ENCODE data around the gene TBX15.

TBX15 gene

DNA sequence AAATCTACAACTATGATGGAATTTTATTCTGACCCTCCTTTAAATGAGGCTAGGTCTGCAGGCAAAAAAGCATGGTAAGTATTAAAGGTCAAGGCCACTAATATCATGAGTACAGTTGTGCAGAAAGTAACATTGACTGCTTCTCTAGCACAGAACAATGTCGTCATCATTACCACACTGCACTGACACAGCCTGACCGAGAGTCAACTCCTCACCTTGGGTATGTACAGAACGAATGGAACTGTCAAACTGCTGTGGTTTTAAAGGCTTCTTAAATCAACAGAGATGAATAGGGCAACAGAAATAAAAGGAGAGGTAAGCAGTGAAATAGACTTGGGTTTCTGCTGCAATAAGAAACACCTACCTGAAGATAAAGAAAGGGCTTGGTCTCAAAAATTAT lies 88.8 kb downstream of the TBX15 start:
- no peak for TF ChIP-seq SIN3A (IDR thresholded peaks at IDR 0.05; ENCODE audit: borderline replicate concordance, insufficient read depth, low read length)
- TF ChIP-seq, protein P1, sequence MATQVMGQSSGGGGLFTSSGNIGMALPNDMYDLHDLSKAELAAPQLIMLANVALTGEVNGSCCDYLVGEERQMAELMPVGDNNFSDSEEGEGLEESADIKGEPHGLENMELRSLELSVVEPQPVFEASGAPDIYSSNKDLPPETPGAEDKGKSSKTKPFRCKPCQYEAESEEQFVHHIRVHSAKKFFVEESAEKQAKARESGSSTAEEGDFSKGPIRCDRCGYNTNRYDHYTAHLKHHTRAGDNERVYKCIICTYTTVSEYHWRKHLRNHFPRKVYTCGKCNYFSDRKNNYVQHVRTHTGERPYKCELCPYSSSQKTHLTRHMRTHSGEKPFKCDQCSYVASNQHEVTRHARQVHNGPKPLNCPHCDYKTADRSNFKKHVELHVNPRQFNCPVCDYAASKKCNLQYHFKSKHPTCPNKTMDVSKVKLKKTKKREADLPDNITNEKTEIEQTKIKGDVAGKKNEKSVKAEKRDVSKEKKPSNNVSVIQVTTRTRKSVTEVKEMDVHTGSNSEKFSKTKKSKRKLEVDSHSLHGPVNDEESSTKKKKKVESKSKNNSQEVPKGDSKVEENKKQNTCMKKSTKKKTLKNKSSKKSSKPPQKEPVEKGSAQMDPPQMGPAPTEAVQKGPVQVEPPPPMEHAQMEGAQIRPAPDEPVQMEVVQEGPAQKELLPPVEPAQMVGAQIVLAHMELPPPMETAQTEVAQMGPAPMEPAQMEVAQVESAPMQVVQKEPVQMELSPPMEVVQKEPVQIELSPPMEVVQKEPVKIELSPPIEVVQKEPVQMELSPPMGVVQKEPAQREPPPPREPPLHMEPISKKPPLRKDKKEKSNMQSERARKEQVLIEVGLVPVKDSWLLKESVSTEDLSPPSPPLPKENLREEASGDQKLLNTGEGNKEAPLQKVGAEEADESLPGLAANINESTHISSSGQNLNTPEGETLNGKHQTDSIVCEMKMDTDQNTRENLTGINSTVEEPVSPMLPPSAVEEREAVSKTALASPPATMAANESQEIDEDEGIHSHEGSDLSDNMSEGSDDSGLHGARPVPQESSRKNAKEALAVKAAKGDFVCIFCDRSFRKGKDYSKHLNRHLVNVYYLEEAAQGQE (IDR thresholded peaks at IDR 0.05; ENCODE audit: insufficient read depth in 1 of 2, low read depth in 2 of 2, low read length in 2 of 2) = no peak
- no peak for TF ChIP-seq TAF1 (IDR thresholded peaks at IDR 0.05; ENCODE audit: borderline replicate concordance, insufficient read depth, low read length)
- no peak for TF ChIP-seq FOXP2 (optimal IDR thresholded peaks at IDR 0.05; ENCODE audit: borderline replicate concordance, extremely low read depth, extremely low read length, insufficient read depth)
- no peak for TF ChIP-seq POLR2AphosphoS5 (IDR thresholded peaks at IDR 0.05; ENCODE audit: low read depth, low read length)

DNA sequence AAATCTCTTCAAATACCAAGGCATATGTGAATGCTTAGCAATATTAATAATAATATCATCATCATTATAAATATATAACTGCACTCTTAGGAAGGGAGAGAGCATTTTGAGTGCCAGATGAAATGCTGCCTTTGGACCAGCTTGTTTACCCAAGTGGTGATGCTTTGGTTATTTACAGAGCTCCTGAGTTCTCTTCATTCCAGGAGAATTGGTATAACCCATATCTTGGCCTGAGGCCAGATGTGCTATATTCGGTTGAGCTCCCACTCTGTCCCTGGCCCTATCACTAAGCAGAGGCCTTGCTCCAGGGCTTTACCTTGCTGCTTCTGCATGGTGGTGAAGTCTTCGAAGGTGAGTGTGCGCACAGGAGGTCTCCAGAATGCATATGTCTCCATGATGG lies 89.4 kb downstream of the TBX15 start:
- TF ChIP-seq SIN3A (IDR thresholded peaks at IDR 0.05; ENCODE audit: borderline replicate concordance, insufficient read depth, low read length) (no peak), POLR2AphosphoS5 (IDR thresholded peaks at IDR 0.05; ENCODE audit: low read depth, low read length) (no peak), FOXP2 (optimal IDR thresholded peaks at IDR 0.05; ENCODE audit: borderline replicate concordance, extremely low read depth, extremely low read length, insufficient read depth) (no peak), TAF1 (IDR thresholded peaks at IDR 0.05; ENCODE audit: borderline replicate concordance, insufficient read depth, low read length) (no peak)
- TF ChIP-seq, protein P1 (IDR thresholded peaks at IDR 0.05; ENCODE audit: insufficient read depth in 1 of 2, low read depth in 2 of 2, low read length in 2 of 2) = no peak

DNA sequence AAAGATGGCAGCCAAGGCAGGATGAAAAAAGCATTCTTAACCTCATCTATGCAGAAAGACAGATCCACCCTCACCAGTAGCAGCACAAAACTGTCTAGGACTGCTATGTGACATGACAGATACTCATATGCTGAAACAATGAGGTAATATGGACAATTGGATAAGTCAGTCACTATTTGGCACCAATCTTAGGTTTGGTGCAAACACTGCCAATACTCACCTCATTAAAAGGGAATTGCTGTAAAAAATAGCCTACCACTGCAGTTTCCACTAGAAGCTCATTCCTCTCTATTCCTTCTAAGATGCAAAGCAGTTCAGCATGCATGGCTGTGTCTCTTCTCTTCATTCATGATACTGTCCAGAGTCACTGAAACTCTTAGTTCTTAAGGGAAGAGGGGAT lies 91.7 kb downstream of the TBX15 start:
- TF ChIP-seq SIN3A (IDR thresholded peaks at IDR 0.05; ENCODE audit: borderline replicate concordance, insufficient read depth, low read length) (no peak), TAF1 (IDR thresholded peaks at IDR 0.05; ENCODE audit: borderline replicate concordance, insufficient read depth, low read length) (no peak), POLR2AphosphoS5 (IDR thresholded peaks at IDR 0.05; ENCODE audit: low read depth, low read length) (no peak)

DNA sequence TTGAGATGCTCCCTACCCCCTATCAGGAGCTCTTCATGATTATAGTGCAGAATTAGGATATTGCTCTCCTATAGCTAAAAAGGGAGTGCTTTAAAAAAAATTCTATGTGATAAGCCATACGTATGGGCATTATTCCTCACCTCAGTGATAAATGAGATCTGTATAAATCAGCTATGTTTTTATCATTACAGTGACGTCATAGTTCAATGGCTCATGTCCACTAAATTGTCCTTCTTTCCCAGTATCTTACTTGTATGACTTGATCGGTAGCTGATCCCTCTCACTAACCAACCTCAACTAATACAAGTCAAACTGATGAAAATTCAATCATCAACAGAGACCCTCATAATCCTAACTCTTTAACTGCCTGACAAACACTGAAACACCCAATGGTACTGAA lies 93.3 kb downstream of the TBX15 start:
- TF ChIP-seq POLR2AphosphoS5 (IDR thresholded peaks at IDR 0.05; ENCODE audit: low read depth, low read length) (no peak), TAF1 (IDR thresholded peaks at IDR 0.05; ENCODE audit: borderline replicate concordance, insufficient read depth, low read length) (no peak), FOXP2 (optimal IDR thresholded peaks at IDR 0.05; ENCODE audit: borderline replicate concordance, extremely low read depth, extremely low read length, insufficient read depth) (no peak), SIN3A (IDR thresholded peaks at IDR 0.05; ENCODE audit: borderline replicate concordance, insufficient read depth, low read length) (no peak)
- TF ChIP-seq, protein P1 (IDR thresholded peaks at IDR 0.05; ENCODE audit: insufficient read depth in 1 of 2, low read depth in 2 of 2, low read length in 2 of 2) = no peak

DNA sequence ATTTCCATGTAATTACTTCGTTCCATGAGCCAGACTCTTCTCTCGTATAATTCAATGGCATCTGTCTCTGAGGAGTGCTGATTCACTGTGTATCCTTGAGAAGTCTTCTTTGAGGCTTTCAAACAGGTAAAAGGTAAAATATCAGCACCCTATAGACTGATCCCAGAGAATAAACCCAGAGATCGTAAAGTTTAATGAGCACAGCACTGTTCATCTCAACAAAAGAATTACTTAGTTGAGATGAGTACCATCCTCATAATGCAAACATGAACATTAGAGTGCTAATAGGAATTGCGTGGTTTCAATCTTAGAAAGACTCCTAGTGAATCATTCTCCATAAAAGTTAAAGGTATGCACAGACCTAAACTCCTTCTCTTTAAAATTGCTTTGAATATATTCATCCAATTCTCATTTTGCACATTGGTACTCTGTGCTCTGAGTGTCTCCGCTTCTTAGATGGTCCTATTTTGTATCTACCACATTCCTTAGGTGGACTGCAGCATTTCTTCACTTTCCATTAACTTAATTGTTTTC lies 97.2 kb downstream of the TBX15 start:
- TF ChIP-seq TAF1 (IDR thresholded peaks at IDR 0.05; ENCODE audit: borderline replicate concordance, insufficient read depth, low read length) (no peak), SIN3A (IDR thresholded peaks at IDR 0.05; ENCODE audit: borderline replicate concordance, insufficient read depth, low read length) (no peak), FOXP2 (optimal IDR thresholded peaks at IDR 0.05; ENCODE audit: borderline replicate concordance, extremely low read depth, extremely low read length, insufficient read depth) (no peak), POLR2AphosphoS5 (IDR thresholded peaks at IDR 0.05; ENCODE audit: low read depth, low read length) (no peak)
- TF ChIP-seq, protein P1 (IDR thresholded peaks at IDR 0.05; ENCODE audit: insufficient read depth in 1 of 2, low read depth in 2 of 2, low read length in 2 of 2) = no peak

Data from PFSK-1 (cell line).